Suprapubic skin (tissue), 4 donors: ENCODE data around the gene CASK. TPM values are rescaled to one million over a fixed set of nuclear protein-coding genes. Genes with fewer than 3 reads are reported as not detected.
A peak's percentile ranks its signal among the peaks of the same experiment; 100 is the strongest.

Experiments
- DNase-seq, 2 donors: peaks; one replicate each; pipeline ENCODE4 v3.0.0-alpha.2; 2019; ENCODE audit warnings: low spot score in 2 of 2
- H3K27ac ChIP-seq: fragments of 200-600 bp; sonication (generic); one replicate; pipeline ENCODE4 v1.5.1; 2019
- H3K27me3 ChIP-seq: fragments of 200-600 bp; sonication (generic); one replicate; pipeline ENCODE4 v1.5.1; 2019
- H3K36me3 ChIP-seq: fragments of 200-600 bp; sonication (generic); one replicate; pipeline ENCODE4 v1.5.1; 2019
- H3K4me1 ChIP-seq: fragments of 200-600 bp; sonication (generic); one replicate; pipeline ENCODE4 v1.5.1; 2019
- H3K4me3 ChIP-seq: fragments of 200-600 bp; sonication (generic); one replicate; pipeline ENCODE4 v1.5.1; 2019; ENCODE audit warnings: mild to moderate bottlenecking
- H3K9me3 ChIP-seq: fragments of 200-600 bp; sonication (generic); one replicate; pipeline ENCODE4 v1.5.1; 2019
- CTCF ChIP-seq, 2 donors: fragments of 200-600 bp in 1 of 2; fragments of 450-650 bp in 1 of 2; sonication (generic) in 1 of 2; IDR thresholded peaks; one replicate each; pipeline ENCODE4 v1.5.1; 2016 to 2019; ENCODE audit warnings: antibody characterized with exemption in 2 of 2, mild to moderate bottlenecking in 1 of 2, moderate library complexity in 1 of 2
- EP300 ChIP-seq: sonication (generic); formaldehyde crosslinking; IDR thresholded peaks from one replicate; pipeline ENCODE4 v1.6.1; 2017; ENCODE audit warnings: antibody characterized with exemption
- POLR2A ChIP-seq, 2 donors: fragments of 450-650 bp; IDR thresholded peaks; one replicate each; pipeline ENCODE4 v1.6.1; 2017; ENCODE audit warnings: antibody characterized with exemption in 2 of 2, mild to moderate bottlenecking in 2 of 2, moderate library complexity in 2 of 2
- POLR2AphosphoS5 ChIP-seq, 3 donors: sonication (generic); formaldehyde crosslinking; IDR thresholded peaks; one replicate each; pipeline ENCODE4 v1.6.1; 2017; ENCODE audit warnings: antibody characterized with exemption in 3 of 3
- WGBS: methylation state at CpG from one replicate; pipeline ENCODE4 v1.1.5; 2018; 5-methylcytosine and 5-hydroxymethylcytosine counted together
- total RNA-seq, 4 donors: library from RNA; depleted of rRNA; stranded (reverse); fragments of >200 nt; gene quantifications; one replicate each; pipeline ENCODE4 v1.1.0, GENCODE V29; 2016

CASK gene
- total RNA-seq, 4 donors from 2014 or later, result 19.4 to 28.6 (median 25.3) TPM

- no peak for DNase-seq
- TF ChIP-seq CTCF (IDR thresholded peaks at IDR 0.05) (no peak), POLR2A (IDR thresholded peaks at IDR 0.05) (no peak), EP300 (no peak), POLR2AphosphoS5 (IDR thresholded peaks at IDR 0.05) (no peak)
- H3K27ac ChIP-seq, result no peak overlapping the region
- H3K4me3 ChIP-seq, result no peak overlapping the region
- no peaks in the 10 kb centered on the region for H3K36me3 ChIP-seq
- H3K4me1 ChIP-seq, result no peaks in the 10 kb centered on the region
- H3K9me3 ChIP-seq, result no peaks in the 10 kb centered on the region
- no peaks in the 10 kb centered on the region for H3K27me3 ChIP-seq
Measured at GRCh38 chrX:41703574-41704029, 219.8 kb downstream of the CASK start.

GRCh38 chrX:41695426-41695825 is 227.9 kb downstream of the CASK start:
- 76% methylated on average over 7 of the region's 7 CpGs for WGBS
- H3K27me3 ChIP-seq, result no peaks in the 10 kb centered on the region
- H3K9me3 ChIP-seq, result no peaks in the 10 kb centered on the region
- no peak for DNase-seq
- no peak for TF ChIP-seq CTCF (IDR thresholded peaks at IDR 0.05)
- TF ChIP-seq POLR2AphosphoS5 (IDR thresholded peaks at IDR 0.05), result no peak
- no peak for TF ChIP-seq EP300
- no peak for TF ChIP-seq POLR2A (IDR thresholded peaks at IDR 0.05)
- no peak overlapping the region for H3K27ac ChIP-seq
- no peaks in the 10 kb centered on the region for H3K36me3 ChIP-seq
- no peak overlapping the region for H3K4me3 ChIP-seq
- H3K4me1 ChIP-seq, result no peaks in the 10 kb centered on the region

- no peak for TF ChIP-seq EP300
- TF ChIP-seq POLR2AphosphoS5 (IDR thresholded peaks at IDR 0.05), result no peak
- no peak for TF ChIP-seq CTCF (IDR thresholded peaks at IDR 0.05)
- TF ChIP-seq POLR2A (IDR thresholded peaks at IDR 0.05), result no peak
- no peaks in the 10 kb centered on the region for H3K9me3 ChIP-seq
- H3K4me1 ChIP-seq, result no peaks in the 10 kb centered on the region
- H3K36me3 ChIP-seq, result no peaks in the 10 kb centered on the region
- DNase-seq, result no peak
- 79% methylated on average over 3 of the region's 3 CpGs for WGBS
- H3K27me3 ChIP-seq, result no peaks in the 10 kb centered on the region
- H3K4me3 ChIP-seq, result no peak overlapping the region
- no peak overlapping the region for H3K27ac ChIP-seq
Measured at GRCh38 chrX:41693024-41693423, 230.3 kb downstream of the CASK start.

GRCh38 chrX:41692162-41692749 is 231.1 kb downstream of the CASK start:
- Histone ChIP-seq H3K9me3 (no peaks in the 10 kb centered on the region), H3K4me1 (no peaks in the 10 kb centered on the region), H3K27ac (no peak overlapping the region), H3K36me3 (no peaks in the 10 kb centered on the region), H3K27me3 (no peaks in the 10 kb centered on the region), H3K4me3 (no peak overlapping the region)
- DNase-seq, result no peak
- WGBS, result 48% methylated on average over 1 of the region's 1 CpG
- TF ChIP-seq CTCF (IDR thresholded peaks at IDR 0.05), result no peak
- TF ChIP-seq POLR2A (IDR thresholded peaks at IDR 0.05), result no peak
- no peak for TF ChIP-seq POLR2AphosphoS5 (IDR thresholded peaks at IDR 0.05)
- no peak for TF ChIP-seq EP300

GRCh38 chrX:41689711-41690110 is 233.6 kb downstream of the CASK start:
- peak overlapping the region; percentile 3 for H3K4me3 ChIP-seq
- no peak for DNase-seq

More at GRCh38 chrX:41689711-41690110, 233.6 kb downstream of the CASK start:
- no peak overlapping the region for H3K27ac ChIP-seq
- TF ChIP-seq POLR2AphosphoS5 (IDR thresholded peaks at IDR 0.05) (no peak), EP300 (no peak), CTCF (IDR thresholded peaks at IDR 0.05) (no peak), POLR2A (IDR thresholded peaks at IDR 0.05) (no peak)
- no peaks in the 10 kb centered on the region for H3K9me3 ChIP-seq
- 78% methylated on average over 3 of the region's 3 CpGs for WGBS
- no peaks in the 10 kb centered on the region for H3K4me1 ChIP-seq
- H3K36me3 ChIP-seq, result no peaks in the 10 kb centered on the region
- no peaks in the 10 kb centered on the region for H3K27me3 ChIP-seq
